Measurements from ENCODE around the gene SCRN2.

DNA sequence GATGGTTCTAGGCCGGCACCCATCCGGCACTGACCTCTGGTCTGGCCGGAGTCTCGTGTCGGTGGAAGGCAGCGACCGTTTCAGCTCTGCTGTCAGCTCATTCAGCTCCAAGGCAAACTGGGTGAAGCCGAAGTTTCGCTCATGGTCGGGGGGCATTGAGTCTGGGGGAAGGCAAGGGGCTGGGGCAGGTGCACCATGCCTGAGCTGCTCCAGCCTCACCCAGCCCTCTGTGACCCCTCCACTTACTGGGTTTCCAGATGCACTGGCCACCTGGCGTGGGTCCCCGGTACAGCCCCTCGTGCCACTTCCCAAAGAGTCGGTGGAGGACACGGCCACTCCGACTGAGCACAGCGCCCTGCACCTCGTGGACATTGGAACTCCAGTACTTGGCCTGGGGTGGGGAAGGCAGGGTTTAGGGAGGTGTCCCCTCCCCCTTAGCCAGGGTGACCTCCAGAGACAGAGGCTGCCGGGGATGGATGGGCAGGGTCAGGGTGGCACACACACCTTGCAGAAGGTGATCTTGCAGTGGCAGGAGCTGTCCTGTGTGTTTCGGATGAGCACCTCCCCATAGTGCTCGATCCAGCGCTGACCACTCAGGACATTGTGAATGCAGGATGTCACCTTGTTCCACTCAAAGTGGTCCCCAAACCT is 32.1 kb downstream of the SCRN2 start:
- TF ChIP-seq CTCF (IDR thresholded peaks at IDR 0.05) (no peak), EZH2phosphoT487 (IDR thresholded peaks at IDR 0.05) (no peak), EZH2 (IDR thresholded peaks at IDR 0.05) (no peak)
